Esophagus squamous epithelium (tissue), 4 donors: ENCODE data around the gene SFXN1.

ENCODE experiments used
- CTCF ChIP-seq, 6 experiments: fragments of 450-650 bp in 4 of 6; fragments of 200-600 bp in 2 of 6; sonication (generic) in 2 of 6; IDR thresholded peaks; one replicate each; pipeline ENCODE4 v1.5.1; 2016 to 2019; ENCODE audit warnings: antibody characterized with exemption in 6 of 6, mild to moderate bottlenecking in 4 of 6, moderate library complexity in 4 of 6
- POLR2A ChIP-seq, 4 donors: fragments of 450-650 bp; IDR thresholded peaks; one replicate each; pipeline ENCODE4 v1.6.1; 2017; ENCODE audit warnings: antibody characterized with exemption in 4 of 4, mild to moderate bottlenecking in 4 of 4, moderate library complexity in 3 of 4

DNA sequence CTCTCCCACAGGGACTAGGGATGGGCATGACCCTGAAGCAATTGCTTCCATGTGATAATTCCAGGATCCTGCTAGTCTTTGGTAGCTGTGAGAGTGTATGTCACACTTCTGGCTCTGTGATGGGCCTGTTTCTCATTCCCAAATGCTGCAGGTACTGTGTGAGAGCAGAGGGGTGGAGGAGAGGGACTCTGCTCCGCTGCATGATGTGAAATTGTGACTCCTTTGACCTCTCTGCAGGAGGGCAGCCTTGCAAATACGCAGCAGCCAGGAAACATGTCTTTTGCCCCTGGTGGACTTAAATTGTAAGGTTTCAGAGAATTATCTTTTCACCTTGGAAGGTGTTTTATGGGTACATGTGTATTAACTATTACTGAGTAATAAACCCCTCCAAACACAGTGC is 61.6 kb downstream of the SFXN1 start:
- no peak for TF ChIP-seq CTCF (IDR thresholded peaks at IDR 0.05)
- no peak for TF ChIP-seq POLR2A (IDR thresholded peaks at IDR 0.05)
